Retinal pigment epithelial cell (primary cell): Measurements from ENCODE around the gene ANAPC2.

Experiments
- DNase-seq: peaks from one replicate; pipeline ENCODE4 v3.0.0-alpha.2; 2010; ENCODE audit warnings: low read depth
- H3K4me3 ChIP-seq: 2 replicates; pipeline ENCODE4 v1.5.1; 2011; ENCODE audit warnings: mild to moderate bottlenecking, low read length, control low read depth, moderate library complexity
- TF ChIP-seq, protein P1 (sequence below): conservative IDR thresholded peaks from 2 replicates; pipeline ENCODE4 v1.5.1; 2011; ENCODE audit warnings: low read depth, low read length, control low read depth, inconsistent platforms

ANAPC2 gene

DNA sequence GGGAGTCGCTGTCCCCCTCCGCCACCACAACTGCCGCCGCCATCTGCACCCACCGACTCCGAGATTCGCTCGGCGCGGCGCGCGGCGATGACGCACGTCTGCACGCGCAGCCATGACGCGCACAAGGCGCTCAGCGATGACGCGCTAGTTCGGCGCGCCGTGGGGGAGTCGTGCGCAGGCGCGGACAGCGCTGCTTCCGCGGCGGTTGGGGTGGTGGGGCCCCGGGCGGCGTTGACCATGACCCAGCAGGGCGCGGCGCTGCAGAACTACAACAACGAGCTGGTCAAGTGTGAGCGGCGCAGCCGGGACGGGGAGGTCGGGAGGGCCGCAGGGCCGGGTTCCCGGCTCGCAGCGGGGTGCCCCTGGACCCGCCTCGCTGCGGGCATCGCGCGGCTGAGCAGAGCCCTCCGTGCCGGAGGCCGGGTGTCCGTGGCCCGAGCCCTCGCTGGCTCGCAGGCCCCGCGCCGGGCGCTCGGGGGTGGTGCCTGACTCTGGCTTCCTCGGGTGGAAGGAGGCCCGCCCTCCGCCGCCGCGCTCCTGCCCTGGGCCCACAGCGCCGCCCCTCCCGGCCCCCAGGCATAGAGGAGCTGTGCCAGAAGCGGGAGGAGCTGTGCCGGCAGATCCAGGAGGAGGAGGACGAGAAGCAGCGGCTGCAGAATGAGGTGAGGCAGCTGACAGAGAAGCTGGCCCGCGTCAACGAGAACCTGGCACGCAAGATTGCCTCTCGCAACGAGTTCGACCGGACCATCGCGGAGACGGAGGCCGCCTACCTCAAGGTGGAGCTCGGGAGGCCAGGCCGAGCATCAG lies at the start of gene ANAPC2, which contains the start of gene SSNA1:
ANAPC2 (minus strand) TSS at position 71 of the 807 bp plus-strand sequence; CDS start at position 43, 28 bp downstream.
SSNA1 (plus strand) TSS at position 187 of the 807 bp plus-strand sequence; CDS start at position 238, 51 bp downstream.
- TF ChIP-seq, protein P1, sequence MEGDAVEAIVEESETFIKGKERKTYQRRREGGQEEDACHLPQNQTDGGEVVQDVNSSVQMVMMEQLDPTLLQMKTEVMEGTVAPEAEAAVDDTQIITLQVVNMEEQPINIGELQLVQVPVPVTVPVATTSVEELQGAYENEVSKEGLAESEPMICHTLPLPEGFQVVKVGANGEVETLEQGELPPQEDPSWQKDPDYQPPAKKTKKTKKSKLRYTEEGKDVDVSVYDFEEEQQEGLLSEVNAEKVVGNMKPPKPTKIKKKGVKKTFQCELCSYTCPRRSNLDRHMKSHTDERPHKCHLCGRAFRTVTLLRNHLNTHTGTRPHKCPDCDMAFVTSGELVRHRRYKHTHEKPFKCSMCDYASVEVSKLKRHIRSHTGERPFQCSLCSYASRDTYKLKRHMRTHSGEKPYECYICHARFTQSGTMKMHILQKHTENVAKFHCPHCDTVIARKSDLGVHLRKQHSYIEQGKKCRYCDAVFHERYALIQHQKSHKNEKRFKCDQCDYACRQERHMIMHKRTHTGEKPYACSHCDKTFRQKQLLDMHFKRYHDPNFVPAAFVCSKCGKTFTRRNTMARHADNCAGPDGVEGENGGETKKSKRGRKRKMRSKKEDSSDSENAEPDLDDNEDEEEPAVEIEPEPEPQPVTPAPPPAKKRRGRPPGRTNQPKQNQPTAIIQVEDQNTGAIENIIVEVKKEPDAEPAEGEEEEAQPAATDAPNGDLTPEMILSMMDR: peak; percentile 57
- peak; percentile 82 for DNase-seq
- peak within 1 kb of the TSS; percentile 87 for H3K4me3 ChIP-seq

DNA sequence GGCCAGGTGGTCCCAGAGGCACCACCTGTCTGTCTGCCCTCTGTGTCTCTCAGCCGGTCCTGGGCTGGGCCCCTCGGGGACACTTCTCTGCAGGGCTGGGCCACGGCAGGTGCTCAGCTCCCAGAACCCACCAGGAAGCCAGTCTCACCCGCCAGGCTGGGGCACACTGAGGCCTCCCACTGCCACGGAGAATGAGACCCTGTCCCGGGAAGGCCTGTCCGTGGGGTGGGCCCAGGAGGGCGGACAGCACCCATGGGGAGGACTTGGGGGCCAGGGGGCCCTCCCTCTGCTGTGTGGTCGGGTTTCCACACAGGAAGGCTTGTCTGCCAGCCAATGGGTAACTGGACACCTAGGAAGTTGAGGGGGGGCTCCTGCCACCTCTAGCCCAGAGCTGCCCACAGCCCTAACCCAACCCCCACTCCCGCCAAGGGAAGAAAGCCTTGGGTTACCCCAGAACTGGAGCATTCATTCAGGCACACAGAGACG lies 48.6 kb upstream of the ANAPC2 start:
- DNase-seq: no peak
- H3K4me3 ChIP-seq: peak overlapping the region; percentile 36

GRCh38 chr9:137236238-137236935 lies 48.0 kb upstream of the ANAPC2 start:
- TF ChIP-seq, protein P1: peak; percentile 97
- DNase-seq: no peak
- H3K4me3 ChIP-seq: peak overlapping the region; percentile 36

More for the DNA sequence above, 48.6 kb upstream of the ANAPC2 start:
- TF ChIP-seq, protein P1: no peak

DNA sequence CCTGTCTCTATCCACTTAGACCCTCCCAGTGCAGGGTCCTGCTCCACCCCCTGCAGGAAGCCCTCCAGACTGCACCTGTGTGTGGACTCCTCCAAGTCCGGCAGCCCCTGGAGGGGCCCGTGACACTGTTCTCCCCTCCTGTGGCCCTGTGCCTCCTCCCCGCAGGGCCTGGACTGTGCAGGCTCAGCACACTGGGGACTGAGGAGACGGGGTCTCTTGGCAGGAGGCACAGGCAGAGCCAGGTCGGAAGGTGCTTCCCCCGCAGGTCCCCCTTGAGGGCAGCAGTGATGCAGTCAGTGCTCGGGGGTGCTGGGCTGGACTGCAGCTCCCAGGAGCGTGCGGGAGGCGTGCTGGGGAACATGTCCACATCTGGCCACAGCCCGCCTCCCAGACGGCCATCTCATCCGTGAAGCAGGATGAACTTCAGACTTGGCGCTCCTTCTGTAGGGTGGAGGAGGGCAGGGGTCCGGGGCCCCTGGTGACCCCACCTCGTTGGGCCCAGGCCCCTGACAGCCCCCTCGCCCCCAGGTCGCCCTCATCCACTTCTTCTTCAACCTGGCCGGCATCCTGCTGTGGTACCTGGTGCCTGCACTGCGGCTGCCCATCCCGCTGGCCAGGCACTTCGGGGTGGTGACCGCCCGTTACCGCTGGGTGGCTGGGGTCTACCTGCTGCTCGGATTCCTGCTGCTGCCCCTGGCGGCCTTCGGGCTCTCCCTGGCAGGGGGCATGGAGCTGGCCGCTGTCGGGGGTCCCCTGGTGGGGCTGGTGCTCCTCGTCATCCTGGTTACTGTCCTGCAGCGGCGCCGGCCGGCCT lies 47.3 kb upstream of the ANAPC2 start:
- no peak overlapping the region for H3K4me3 ChIP-seq
- no peak for DNase-seq
- TF ChIP-seq, protein P1: no peak

DNA sequence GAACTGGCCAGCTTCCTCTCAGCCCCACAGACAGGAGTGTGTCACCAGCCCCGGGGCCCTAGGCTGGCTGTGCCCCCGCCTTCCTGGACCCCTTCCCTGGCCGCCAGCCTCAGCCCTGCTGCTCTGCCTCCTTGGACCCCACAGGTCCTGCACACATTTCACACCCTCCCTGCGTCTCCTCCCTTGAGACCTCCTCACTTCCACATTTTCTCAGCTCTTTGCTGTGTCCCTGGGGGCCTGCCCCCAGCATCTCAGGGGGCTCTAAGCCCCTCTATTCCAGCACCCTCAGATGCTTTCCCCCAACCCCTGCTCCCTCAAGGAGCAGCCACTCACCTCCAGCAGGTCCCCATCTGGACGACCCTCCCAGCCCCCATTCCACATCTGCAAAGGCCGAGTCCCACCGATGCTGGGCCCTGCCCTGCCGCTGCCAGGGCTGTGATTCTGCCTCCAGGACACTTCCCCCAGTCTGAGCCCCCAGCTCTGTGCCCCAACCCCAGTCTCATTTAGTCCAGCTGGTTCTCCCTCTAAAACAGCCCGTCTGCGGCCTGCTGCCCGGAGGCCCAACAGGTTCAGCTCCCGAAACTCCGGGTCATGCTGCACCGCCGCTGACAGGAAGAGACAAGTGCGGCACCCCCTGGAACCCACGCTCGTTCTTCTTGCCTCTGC lies 46.5 kb upstream of the ANAPC2 start:
- TF ChIP-seq, protein P1: no peak
- no peak for DNase-seq

GRCh38 chr9:137234055-137234697 lies 45.8 kb upstream of the ANAPC2 start:
- TF ChIP-seq, protein P1: no peak
- DNase-seq: no peak
- H3K4me3 ChIP-seq: no peak overlapping the region

More for the DNA sequence above, 46.5 kb upstream of the ANAPC2 start:
- H3K4me3 ChIP-seq: no peak overlapping the region
